Superior temporal gyrus (tissue), 1 donor: ENCODE measurements around the gene STRADB.
"Not testable (repeated sequence)": the region's sequence is repeated elsewhere in the genome, so short reads cannot be mapped to it uniquely, and the experiment has no call there.

Source experiments
- DNase-seq: peaks from one replicate; pipeline ENCODE4 v3.0.0-alpha.2; 2016; ENCODE audit errors: extremely low spot score

The STRADB gene

GRCh38 chr2:201451292-201452057 lies at the start of gene STRADB, which contains the start of gene TRAK2:
Gene STRADB (plus strand): TSS chr2:201451740. CDS start chr2:201454841, 3,101 bp downstream.
Gene TRAK2 (minus strand): TSS chr2:201451458. CDS start chr2:201420507, 30,951 bp downstream.
- peak; percentile 97 for DNase-seq

GRCh38 chr2:201401815-201402214 lies 49.7 kb upstream of the STRADB start:
- no peak for DNase-seq

- DNase-seq: no peak
These were observed 48.6 kb upstream of the STRADB start for GRCh38 chr2:201402651-201403562.

GRCh38 chr2:201403880-201404279 lies 47.7 kb upstream of the STRADB start:
- DNase-seq: peak; percentile 23

GRCh38 chr2:201404699-201405280 lies 46.8 kb upstream of the STRADB start:
- DNase-seq: no peak

- DNase-seq: peak; percentile 69
These were observed 45.4 kb upstream of the STRADB start for GRCh38 chr2:201406077-201406662.

GRCh38 chr2:201407265-201407664 lies 44.3 kb upstream of the STRADB start:
- no peak for DNase-seq

- no peak for DNase-seq
These were observed 42.6 kb upstream of the STRADB start for GRCh38 chr2:201408931-201409330.

- no peak for DNase-seq
These were observed 40.1 kb upstream of the STRADB start for GRCh38 chr2:201411421-201411820.

GRCh38 chr2:201413143-201413542 lies 38.4 kb upstream of the STRADB start:
- DNase-seq: no peak

GRCh38 chr2:201413552-201413951 lies 38.0 kb upstream of the STRADB start:
- no peak for DNase-seq

GRCh38 chr2:201414099-201415023 lies 37.2 kb upstream of the STRADB start:
- DNase-seq: peak; percentile 70

- no peak for DNase-seq
These were observed 36.4 kb upstream of the STRADB start for GRCh38 chr2:201415149-201415548.

GRCh38 chr2:201419057-201419635 lies 32.4 kb upstream of the STRADB start:
- DNase-seq: no peak

- no peak for DNase-seq
These were observed 31.6 kb upstream of the STRADB start for GRCh38 chr2:201419986-201420385.

- peak; percentile 25 for DNase-seq
These were observed 31.0 kb upstream of the STRADB start for GRCh38 chr2:201420442-201421113.

- DNase-seq: no peak
These were observed 25.6 kb upstream of the STRADB start for GRCh38 chr2:201425952-201426351.

GRCh38 chr2:201428366-201428765 lies 23.2 kb upstream of the STRADB start:
- DNase-seq: not testable (repeated sequence)

- not testable (repeated sequence) for DNase-seq
These were observed 21.7 kb upstream of the STRADB start for GRCh38 chr2:201429835-201430234.

GRCh38 chr2:201430322-201430721 lies 21.2 kb upstream of the STRADB start:
- not testable (repeated sequence) for DNase-seq
